Measurements from ENCODE around the gene HTRA1. TPM values are rescaled to one million over a fixed set of nuclear protein-coding genes. Genes with fewer than 3 reads are reported as not detected.

Gene HTRA1
- total RNA-seq, 1 donor from 2014 or later: 35.7 TPM

- TF ChIP-seq CTCF (conservative IDR thresholded peaks at IDR 0.05; ENCODE audit: low read depth, low read length): no peak
- DNase-seq (ENCODE audit: low read depth): no peak
These were observed 39.6 kb upstream of the HTRA1 start for GRCh38 chr10:122421742-122422141.

GRCh38 chr10:122422266-122422989 lies 38.9 kb upstream of the HTRA1 start:
- no peak for TF ChIP-seq CTCF (conservative IDR thresholded peaks at IDR 0.05; ENCODE audit: low read depth, low read length)

More at GRCh38 chr10:122421742-122422141, 39.6 kb upstream of the HTRA1 start:
- no peak overlapping the region for H3K4me3 ChIP-seq (ENCODE audit: low read depth, low read length)

GRCh38 chr10:122424059-122424458 lies 37.3 kb upstream of the HTRA1 start:
- no peak for DNase-seq (ENCODE audit: low read depth)
- no peak for TF ChIP-seq CTCF (conservative IDR thresholded peaks at IDR 0.05; ENCODE audit: low read depth, low read length)
- H3K4me3 ChIP-seq (ENCODE audit: low read depth, low read length): no peak overlapping the region

More at GRCh38 chr10:122422266-122422989, 38.9 kb upstream of the HTRA1 start:
- DNase-seq (ENCODE audit: low read depth): no peak
- no peak overlapping the region for H3K4me3 ChIP-seq (ENCODE audit: low read depth, low read length)

GRCh38 chr10:122426829-122427228 lies 34.5 kb upstream of the HTRA1 start:
- no peak for DNase-seq (ENCODE audit: low read depth)
- TF ChIP-seq CTCF (conservative IDR thresholded peaks at IDR 0.05; ENCODE audit: low read depth, low read length): no peak
- H3K4me3 ChIP-seq (ENCODE audit: low read depth, low read length): no peak overlapping the region

GRCh38 chr10:122427280-122427679 lies 34.1 kb upstream of the HTRA1 start:
- TF ChIP-seq CTCF (conservative IDR thresholded peaks at IDR 0.05; ENCODE audit: low read depth, low read length): no peak
- DNase-seq (ENCODE audit: low read depth): no peak
- H3K4me3 ChIP-seq (ENCODE audit: low read depth, low read length): no peak overlapping the region

GRCh38 chr10:122435212-122435827 lies 26.0 kb upstream of the HTRA1 start:
- TF ChIP-seq CTCF (conservative IDR thresholded peaks at IDR 0.05; ENCODE audit: low read depth, low read length): peak; percentile 58
- H3K4me3 ChIP-seq (ENCODE audit: low read depth, low read length): no peak overlapping the region
- no peak for DNase-seq (ENCODE audit: low read depth)

All from epithelial cell of proximal tubule (primary cell).